ENCODE measurements around the gene FHIT. TPM values are rescaled to one million over a fixed set of nuclear protein-coding genes. Genes with fewer than 3 reads are reported as not detected.

The FHIT gene
- total RNA-seq, 2 experiments from 2014 or later, result 86.0 to 90.6 TPM

GRCh38 chr3:60463685-60464084, 787.6 kb downstream of the FHIT start:
- POLR2A ChIA-PET, result no interaction called here
- no peak for TF ChIP-seq CTCF (IDR thresholded peaks at IDR 0.05)
- intact Hi-C loops (cut with DNase I, micrococcal nuclease), result no loop called here
- H3K27me3 Mint-ChIP-seq, result no peaks in the 10 kb centered on the region
- no peak overlapping the region for H3K4me3 Mint-ChIP-seq
- H3K4me1 Mint-ChIP-seq (ENCODE audit: low read depth), result no peaks in the 10 kb centered on the region
- no peaks in the 10 kb centered on the region for H3K36me3 ChIP-seq (ENCODE audit: insufficient read depth, low read length)
- CTCF ChIA-PET, result interaction anchor here (1.5 kb wide), 1 partner anchor 10 kb away, joined by 5 read pairs; no protein-coding TSS in a partner anchor
- no peak for ATAC-seq (ENCODE audit: poor library complexity)
- peaks cover 12% of the 10 kb centered on the region for H3K9me3 Mint-ChIP-seq
- H3K4me3 ChIP-seq (ENCODE audit: low read length), result no peak overlapping the region
- H3K36me3 Mint-ChIP-seq (ENCODE audit: low read depth), result no peaks in the 10 kb centered on the region
- no peak for DNase-seq
- no peaks in the 10 kb centered on the region for H3K4me1 ChIP-seq (ENCODE audit: insufficient read depth, low read length)
- no peaks in the 10 kb centered on the region for H3K9me3 ChIP-seq (ENCODE audit: control insufficient read depth in 1 of 2, insufficient read depth in 1 of 2, low read length in 2 of 2)
- H3K27ac ChIP-seq (ENCODE audit: low read depth in 1 of 2, low read length in 2 of 2), result no peak overlapping the region
- H3K27me3 ChIP-seq (ENCODE audit: control insufficient read depth in 1 of 2, insufficient read depth in 2 of 2, low read length in 2 of 2), result no peaks in the 10 kb centered on the region
- H3K27ac Mint-ChIP-seq, result no peak overlapping the region

- Mint-ChIP-seq H3K27ac (no peak overlapping the region), H3K4me3 (no peak overlapping the region), H3K27me3 (no peaks in the 10 kb centered on the region), H3K9me3 (no peaks in the 10 kb centered on the region), H3K36me3 (ENCODE audit: low read depth) (no peaks in the 10 kb centered on the region), H3K4me1 (ENCODE audit: low read depth) (peaks cover 3% of the 10 kb centered on the region)
- Histone ChIP-seq H3K4me3 (ENCODE audit: low read length) (no peak overlapping the region), H3K4me1 (ENCODE audit: insufficient read depth, low read length) (no peaks in the 10 kb centered on the region), H3K36me3 (ENCODE audit: insufficient read depth, low read length) (no peaks in the 10 kb centered on the region), H3K27ac (ENCODE audit: low read depth in 1 of 2, low read length in 2 of 2) (no peak overlapping the region), H3K9me3 (ENCODE audit: control insufficient read depth in 1 of 2, insufficient read depth in 1 of 2, low read length in 2 of 2) (no peaks in the 10 kb centered on the region), H3K27me3 (ENCODE audit: control insufficient read depth in 1 of 2, insufficient read depth in 2 of 2, low read length in 2 of 2) (no peaks in the 10 kb centered on the region)
- no peak for TF ChIP-seq CTCF (IDR thresholded peaks at IDR 0.05)
- DNase-seq (no peak), ATAC-seq (ENCODE audit: poor library complexity) (no peak)
- POLR2A ChIA-PET, result no interaction called here
- intact Hi-C loops (cut with DNase I, micrococcal nuclease), result no loop called here
- CTCF ChIA-PET, result no interaction called here
These were observed 790.0 kb downstream of the FHIT start for GRCh38 chr3:60461267-60461666.

GRCh38 chr3:60456180-60456579, 795.1 kb downstream of the FHIT start:
- Mint-ChIP-seq H3K27ac (no peak overlapping the region), H3K27me3 (no peaks in the 10 kb centered on the region), H3K36me3 (ENCODE audit: low read depth) (no peaks in the 10 kb centered on the region), H3K4me3 (no peak overlapping the region), H3K9me3 (no peaks in the 10 kb centered on the region), H3K4me1 (ENCODE audit: low read depth) (peaks cover 5% of the 10 kb centered on the region)
- POLR2A ChIA-PET, result no interaction called here
- no peaks in the 10 kb centered on the region for H3K36me3 ChIP-seq (ENCODE audit: insufficient read depth, low read length)
- no peak overlapping the region for H3K27ac ChIP-seq (ENCODE audit: low read depth in 1 of 2, low read length in 2 of 2)
- H3K27me3 ChIP-seq (ENCODE audit: control insufficient read depth in 1 of 2, insufficient read depth in 2 of 2, low read length in 2 of 2), result no peaks in the 10 kb centered on the region
- CTCF ChIA-PET, result no interaction called here
- DNase-seq (no peak), ATAC-seq (ENCODE audit: poor library complexity) (no peak)
- no peaks in the 10 kb centered on the region for H3K4me1 ChIP-seq (ENCODE audit: insufficient read depth, low read length)
- TF ChIP-seq CTCF (IDR thresholded peaks at IDR 0.05), result no peak
- intact Hi-C loops (cut with DNase I, micrococcal nuclease), result no loop called here
- H3K4me3 ChIP-seq (ENCODE audit: low read length), result no peak overlapping the region
- H3K9me3 ChIP-seq (ENCODE audit: control insufficient read depth in 1 of 2, insufficient read depth in 1 of 2, low read length in 2 of 2), result no peaks in the 10 kb centered on the region

Data from CD4-positive, alpha-beta T cell (primary cell).